ENCODE data around the gene CHRM4.

Gene CHRM4

GRCh38 chr11:46335271-46335670 is 56.3 kb downstream of the CHRM4 start:
- Mint-ChIP-seq H3K9me3 (no peaks in the 10 kb centered on the region), H3K27ac (no peak overlapping the region), H3K36me3 (no peaks in the 10 kb centered on the region), H3K4me3 (no peak overlapping the region), H3K4me1 (peaks cover 5% of the 10 kb centered on the region), H3K27me3 (peaks cover 33% of the 10 kb centered on the region)
- ATAC-seq (ENCODE audit: low read depth) (no peak), DNase-seq (ENCODE audit: low spot score in 2 of 2) (no peak)

DNA sequence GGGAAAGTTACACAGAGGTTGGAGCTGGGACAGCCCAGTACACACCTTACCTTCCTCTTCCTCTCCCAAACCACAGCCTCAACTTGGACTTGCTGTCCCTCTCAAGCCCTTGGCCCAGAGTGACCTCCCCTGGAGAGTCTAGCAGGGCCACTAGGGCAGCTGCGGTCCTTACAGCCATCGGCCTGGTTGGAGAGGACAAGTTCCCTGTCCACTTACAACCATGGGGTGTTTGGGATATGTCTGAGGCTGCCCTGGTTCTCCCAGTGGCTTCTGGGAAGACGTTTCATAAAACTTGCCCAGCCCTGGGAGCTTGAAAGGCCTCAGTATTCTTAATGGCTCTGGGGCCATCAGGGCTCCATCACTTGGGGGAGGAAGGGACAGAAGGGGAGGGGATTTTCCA is 57.4 kb downstream of the CHRM4 start:
- no peak for DNase-seq (ENCODE audit: low spot score in 2 of 2)
- Mint-ChIP-seq H3K4me1 (peaks cover 5% of the 10 kb centered on the region), H3K27ac (no peak overlapping the region), H3K27me3 (peaks cover 37% of the 10 kb centered on the region), H3K9me3 (no peaks in the 10 kb centered on the region), H3K36me3 (no peaks in the 10 kb centered on the region), H3K4me3 (no peak overlapping the region)
- no peak for ATAC-seq (ENCODE audit: low read depth)

Data from memory B cell (primary cell).